ENCODE data around the gene KIF21A.

DNA sequence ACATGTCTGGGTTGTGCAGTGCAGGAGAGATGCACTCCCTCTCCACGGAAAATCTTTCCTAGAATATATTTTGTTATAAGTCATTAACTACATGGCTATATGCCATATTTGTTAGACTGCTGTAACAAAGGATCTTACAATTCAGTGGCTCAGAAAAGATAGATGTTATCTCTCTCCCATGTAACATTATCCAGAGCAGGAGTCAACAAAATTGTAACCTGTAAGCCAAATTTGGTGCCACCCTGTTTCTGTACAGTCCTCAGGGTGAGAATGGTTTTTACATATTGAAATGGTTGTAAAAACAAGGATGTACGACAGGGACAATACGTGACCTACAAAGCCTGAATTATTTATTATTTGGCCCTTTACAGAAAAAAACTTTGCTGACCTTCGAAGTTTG, 155.5 kb downstream of the KIF21A start:
- TF ChIP-seq, protein P1, sequence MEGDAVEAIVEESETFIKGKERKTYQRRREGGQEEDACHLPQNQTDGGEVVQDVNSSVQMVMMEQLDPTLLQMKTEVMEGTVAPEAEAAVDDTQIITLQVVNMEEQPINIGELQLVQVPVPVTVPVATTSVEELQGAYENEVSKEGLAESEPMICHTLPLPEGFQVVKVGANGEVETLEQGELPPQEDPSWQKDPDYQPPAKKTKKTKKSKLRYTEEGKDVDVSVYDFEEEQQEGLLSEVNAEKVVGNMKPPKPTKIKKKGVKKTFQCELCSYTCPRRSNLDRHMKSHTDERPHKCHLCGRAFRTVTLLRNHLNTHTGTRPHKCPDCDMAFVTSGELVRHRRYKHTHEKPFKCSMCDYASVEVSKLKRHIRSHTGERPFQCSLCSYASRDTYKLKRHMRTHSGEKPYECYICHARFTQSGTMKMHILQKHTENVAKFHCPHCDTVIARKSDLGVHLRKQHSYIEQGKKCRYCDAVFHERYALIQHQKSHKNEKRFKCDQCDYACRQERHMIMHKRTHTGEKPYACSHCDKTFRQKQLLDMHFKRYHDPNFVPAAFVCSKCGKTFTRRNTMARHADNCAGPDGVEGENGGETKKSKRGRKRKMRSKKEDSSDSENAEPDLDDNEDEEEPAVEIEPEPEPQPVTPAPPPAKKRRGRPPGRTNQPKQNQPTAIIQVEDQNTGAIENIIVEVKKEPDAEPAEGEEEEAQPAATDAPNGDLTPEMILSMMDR (IDR thresholded peaks at IDR 0.05), result no peak
- TF ChIP-seq EP300 (IDR thresholded peaks at IDR 0.05), result no peak
